Heart right ventricle (tissue), 16 donors: ENCODE results near the gene PCDHGA1. TPM values are rescaled to one million over a fixed set of nuclear protein-coding genes. Genes with fewer than 3 reads are reported as not detected.
A peak's percentile ranks its signal among the peaks of the same experiment; 100 is the strongest.

Source experiments
- ATAC-seq, 8 donors: fragments of 200-7000 bp; cut with Tn5 transposase; one replicate each; pipeline ENCODE4 v1.9.1; 2020; ENCODE audit warnings: mild to moderate bottlenecking in 8 of 8, moderate library complexity in 8 of 8, moderate number of reproducible peaks in 1 of 8
- DNase-seq, 2 donors: peaks; one replicate each; pipeline ENCODE4 v3.0.0-alpha.2; 2020
- H3K27ac ChIP-seq, 10 donors: fragments of 200-600 bp; sonication (generic) in 2 of 10; one replicate each; pipeline versions ENCODE4 v1.5.0 to v1.8.0; 2020 to 2022; ENCODE audit warnings: mild to moderate bottlenecking in 3 of 10
- H3K27me3 ChIP-seq, 7 donors: fragments of 200-600 bp; one replicate each; pipeline ENCODE4 v1.8.0; 2021 to 2022; ENCODE audit warnings: mild to moderate bottlenecking in 2 of 7
- H3K36me3 ChIP-seq, 9 donors: fragments of 200-600 bp; sonication (generic) in 1 of 9; one replicate each; pipeline versions ENCODE4 v1.5.0 to v1.8.0; 2020 to 2022; ENCODE audit warnings: mild to moderate bottlenecking in 2 of 9
- H3K4me1 ChIP-seq, 9 donors: fragments of 200-600 bp; sonication (generic) in 1 of 9; one replicate each; pipeline versions ENCODE4 v1.5.0 to v1.8.0; 2020 to 2022; ENCODE audit warnings: mild to moderate bottlenecking in 4 of 9
- H3K4me3 ChIP-seq, 10 donors: fragments of 200-600 bp; sonication (generic) in 2 of 10; one replicate each; pipeline versions ENCODE4 v1.5.0 to v1.8.0; 2020 to 2022; ENCODE audit warnings: mild to moderate bottlenecking in 7 of 10, moderate library complexity in 2 of 10
- H3K9me3 ChIP-seq, 11 donors: fragments of 200-600 bp in 10 of 11; sonication (generic) in 2 of 11; one replicate each; pipeline versions ENCODE4 v1.5.0 to v1.8.0; 2013 to 2022; ENCODE audit warnings: mild to moderate bottlenecking in 2 of 11, control low read depth in 1 of 11, moderate library complexity in 1 of 11
- CTCF ChIP-seq, 9 donors: fragments of 200-600 bp; sonication (generic) in 2 of 9; IDR thresholded peaks; one replicate each; pipeline versions ENCODE4 v1.5.0 to v1.8.0; 2021 to 2022; ENCODE audit warnings: antibody characterized with exemption in 9 of 9, mild to moderate bottlenecking in 5 of 9, moderate library complexity in 1 of 9
- WGBS, 2 donors: extraction: QIAGEN DNeasy Blood & Tissue Kit; methylation state at CpG; one replicate each; pipeline ENCODE4 v1.1.7; 2013; ENCODE audit warnings: inconsistent platforms in 1 of 2; 5-methylcytosine and 5-hydroxymethylcytosine counted together
- intact Hi-C, 10 donors: fragments of 100-400 bp; cut with DNase I; formaldehyde crosslinking; loops; one replicate each; pipeline versions ENCODE4 v1.11.1 to v1.14.2; 2022
- polyA plus RNA-seq, 2 donors: library from polyadenylated mRNA; stranded (reverse); fragments of 200-250 nt; gene quantifications; one replicate each; pipeline ENCODE4 v1.2.3, GENCODE V29; 2013
- total RNA-seq, 10 donors: library from RNA; stranded (reverse); fragmentation: NEBNext Ultra II Directional in 3 of 10; extraction: Animal tissue kit (Norgen Biotek cat#: 25700) in 3 of 10; gene quantifications; one replicate each; pipeline versions ENCODE4 v1.2.1 to v1.2.4, GENCODE V29; 2021 to 2023
- donor health status: Arrhythmogenic right ventricular cardiomyopathy.
- donor health status: ischemic (EF 13 %, LVEDD 7.1; RV severe dilation, severe dysfunction).
- donor health status: healthy with polysubstance abuse.
- donor health status: DM: no; HTN: yes; CAD: no.
- donor health status: DM: no; HTN: no; CAD: no.
- donor health status: ischemic (EF 25% LVEDD 6.9; RV normal size, moderate dysfunction).
- donor health status: ischemic (EF 25% LVEDD 5.7; RV mildly dilated, moderate dysfunction).
- donor health status: healthy.
- donor health status: DM: yes; HTN: yes; CAD: no.
- donor health status: Ischemic cardiomyopathy.
- donor health status: ischemic (EF 35%, LVEDD 5.7; RV mildly dilated, moderate dysfunction).
- donor health status: nonischemic (EF 11% LVEDD 7.7; RV severe dilation, severe dysfunction).
- donor health status: DM: yes; HTN: yes; CAD: no.
- donor health status: PGD.
- donor health status: ischemic (EF 29% LVEDD 5.4; RV normal size, mild dysfunction).
- donor health status: nonischemic (EF 23%, LVEDD 6.1; RV moderate dilation, normal function).

Gene PCDHGA1
- total and polyA plus RNA-seq, 12 donors, result 0.57 to 5.0 (median 2.6) TPM

DNA sequence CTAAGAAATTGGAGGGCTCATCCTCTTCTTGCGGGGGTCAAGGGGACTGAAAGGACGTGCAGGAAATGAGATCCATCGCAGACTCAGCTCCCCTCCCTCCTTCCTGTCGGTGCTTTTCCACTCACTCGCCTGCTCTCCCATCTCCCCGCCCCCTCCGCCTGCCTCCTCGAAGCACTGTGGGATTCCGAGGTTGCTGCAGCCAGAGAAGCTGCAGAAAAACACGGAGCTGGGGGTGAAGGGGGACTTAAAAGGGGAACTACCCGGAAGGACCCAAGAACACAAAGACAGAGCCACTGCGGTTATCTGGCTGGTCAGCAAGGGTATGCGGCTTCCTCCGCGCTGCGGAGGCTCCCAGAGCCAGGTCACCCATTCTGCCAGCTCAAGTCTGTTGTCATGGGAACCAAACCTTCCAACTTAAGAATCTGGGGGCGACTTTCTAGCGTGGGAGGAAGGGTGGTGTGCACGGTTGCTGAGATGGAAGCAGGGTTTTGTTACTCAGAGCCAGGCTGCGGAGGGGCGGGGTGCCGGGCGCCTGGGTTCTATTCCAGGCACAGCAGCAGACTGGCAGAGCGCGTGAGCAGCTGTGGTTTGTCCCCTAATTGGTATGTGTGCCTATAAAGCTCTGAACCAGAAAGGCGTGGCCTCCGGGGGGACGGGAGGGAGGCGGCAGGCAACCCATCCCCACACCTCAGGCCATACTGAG is 183.5 kb downstream of the PCDHGA1 start:
- ATAC-seq, result peak; percentile 59 to 80 (median 64)
- no peaks in the 10 kb centered on the region for H3K27me3 ChIP-seq
- intact Hi-C loops, result loop anchor here in 2 of 10 donors (5.0 kb wide), 1 partner anchor 36 kb away; the partner anchor contains the start of gene PCDHGC3 (in 2 of the 2)
- peak; percentile 77 to 87 for DNase-seq
- TF ChIP-seq CTCF (IDR thresholded peaks at IDR 0.05), result no peak
- no peaks in the 10 kb centered on the region for H3K9me3 ChIP-seq
- 5 to 10% methylated on average over 29 of the region's 29 CpGs for WGBS, 2 donors
- peaks cover 0 to 66% (median 17%) of the 10 kb centered on the region in 9 donors for H3K36me3 ChIP-seq
- peak overlapping the region; percentile 32 to 68 (median 56) for H3K4me3 ChIP-seq
- H3K4me1 ChIP-seq, result peaks cover 17 to 73% (median 56%) of the 10 kb centered on the region in 9 donors
- H3K27ac ChIP-seq, result peak overlapping the region; percentile 65 to 95 (median 86)

GRCh38 chr5:141514330-141515133 is 184.2 kb downstream of the PCDHGA1 start:
- peaks cover 13 to 72% (median 52%) of the 10 kb centered on the region in 9 donors for H3K4me1 ChIP-seq
- 49 to 55% methylated on average over 6 of the region's 6 CpGs for WGBS, 2 donors
- no peaks in the 10 kb centered on the region for H3K27me3 ChIP-seq
- peak overlapping the region in 7 of 10 donors; percentile 54 to 68 (median 60) for H3K4me3 ChIP-seq
- H3K36me3 ChIP-seq, result peaks cover 0 to 73% (median 24%) of the 10 kb centered on the region in 9 donors
- no peak for TF ChIP-seq CTCF (IDR thresholded peaks at IDR 0.05)
- intact Hi-C loops, result loop anchor here in 2 of 10 donors (5.0 kb wide), 1 partner anchor 37 kb away; the partner anchor contains the start of gene PCDHGC3 (in 2 of the 2)
- H3K27ac ChIP-seq, result peak overlapping the region; percentile 65 to 95 (median 86)
- DNase-seq, result no peak
- H3K9me3 ChIP-seq, result no peaks in the 10 kb centered on the region
- ATAC-seq, result peak in 4 of 8 donors; percentile 0 to 28 (median 10)

DNA sequence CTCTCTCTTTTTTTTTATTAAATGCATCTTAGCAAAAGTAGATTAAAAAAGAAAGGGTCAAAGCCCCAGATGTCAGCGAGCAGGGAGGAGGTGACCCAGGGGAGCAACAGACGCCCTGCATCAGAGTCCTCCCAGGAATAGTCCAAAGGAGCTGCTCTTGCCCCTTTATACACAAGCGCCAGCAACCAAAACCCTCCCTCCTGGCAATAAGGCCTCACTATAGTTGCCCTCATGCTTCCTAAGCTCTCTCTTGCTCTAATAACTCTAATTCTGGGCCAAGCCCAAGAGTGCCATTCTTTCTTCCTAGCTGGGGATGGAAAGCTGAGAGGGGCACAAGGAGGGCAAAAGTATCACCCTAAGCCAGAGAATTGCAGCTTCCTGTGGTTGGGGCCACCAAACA is 184.8 kb downstream of the PCDHGA1 start:
- intact Hi-C loops, result no loop called here
- WGBS, 2 donors, result 81 to 93% methylated on average over 3 of the region's 3 CpGs
- Histone ChIP-seq H3K9me3 (no peaks in the 10 kb centered on the region), H3K4me3 (no peak overlapping the region), H3K27me3 (no peaks in the 10 kb centered on the region), H3K36me3 (peaks cover 0 to 74% (median 24%) of the 10 kb centered on the region in 9 donors), H3K27ac (peak overlapping the region in 9 of 10 donors; percentile 82 to 95 (median 86)), H3K4me1 (peaks cover 11 to 73% (median 52%) of the 10 kb centered on the region in 9 donors)
- DNase-seq (no peak), ATAC-seq (no peak)
- TF ChIP-seq CTCF (IDR thresholded peaks at IDR 0.05), result no peak

DNA sequence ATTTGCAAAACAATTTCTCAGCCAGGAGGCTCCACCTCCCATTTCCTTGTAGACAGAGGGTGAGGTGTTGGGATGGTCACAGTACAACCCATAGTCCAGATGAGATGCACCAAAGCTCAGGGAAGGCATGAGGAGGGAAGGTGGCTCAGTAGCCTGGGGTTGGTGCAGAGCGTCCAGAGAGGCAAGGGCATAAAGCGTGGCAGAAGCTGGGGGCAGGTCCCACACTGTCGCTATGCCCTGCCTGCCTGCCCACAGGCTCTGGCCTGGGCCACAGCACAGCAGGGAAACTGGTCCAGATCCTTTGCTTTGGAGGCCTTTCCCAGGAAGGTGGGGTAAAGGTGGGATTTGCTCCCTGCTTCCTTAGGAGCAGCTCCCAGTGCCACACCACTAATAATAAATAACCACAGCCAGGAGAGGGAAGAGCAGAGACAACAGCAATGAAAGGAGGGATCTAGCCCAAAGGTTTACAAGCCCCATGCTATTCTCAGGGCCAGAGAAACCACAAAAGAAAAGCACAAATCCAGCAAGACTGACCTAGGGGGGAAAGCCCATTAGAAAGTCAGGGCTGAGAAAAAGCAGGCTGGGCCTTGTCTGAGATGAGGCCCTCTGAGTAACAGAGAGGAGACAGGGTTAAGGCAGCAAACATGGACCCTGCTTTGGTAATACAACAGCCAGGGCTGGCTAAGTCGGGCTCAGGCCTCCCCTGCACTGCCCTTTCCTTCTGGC is 185.8 kb downstream of the PCDHGA1 start:
- H3K27me3 ChIP-seq, result no peaks in the 10 kb centered on the region
- no peaks in the 10 kb centered on the region for H3K9me3 ChIP-seq
- intact Hi-C loops, result no loop called here
- H3K4me3 ChIP-seq, result no peak overlapping the region
- H3K27ac ChIP-seq, result peak overlapping the region in 9 of 10 donors; percentile 7 to 95 (median 85)
- ATAC-seq, result no peak
- peaks cover 0 to 74% (median 17%) of the 10 kb centered on the region in 9 donors for H3K36me3 ChIP-seq
- peaks cover 15 to 83% (median 60%) of the 10 kb centered on the region in 9 donors for H3K4me1 ChIP-seq
- TF ChIP-seq CTCF (IDR thresholded peaks at IDR 0.05), result no peak
- no peak for DNase-seq
- 86% methylated on average over 4 of the region's 4 CpGs for WGBS, 2 donors
